ENCODE data around the gene JMJD8.

JMJD8 gene

DNA sequence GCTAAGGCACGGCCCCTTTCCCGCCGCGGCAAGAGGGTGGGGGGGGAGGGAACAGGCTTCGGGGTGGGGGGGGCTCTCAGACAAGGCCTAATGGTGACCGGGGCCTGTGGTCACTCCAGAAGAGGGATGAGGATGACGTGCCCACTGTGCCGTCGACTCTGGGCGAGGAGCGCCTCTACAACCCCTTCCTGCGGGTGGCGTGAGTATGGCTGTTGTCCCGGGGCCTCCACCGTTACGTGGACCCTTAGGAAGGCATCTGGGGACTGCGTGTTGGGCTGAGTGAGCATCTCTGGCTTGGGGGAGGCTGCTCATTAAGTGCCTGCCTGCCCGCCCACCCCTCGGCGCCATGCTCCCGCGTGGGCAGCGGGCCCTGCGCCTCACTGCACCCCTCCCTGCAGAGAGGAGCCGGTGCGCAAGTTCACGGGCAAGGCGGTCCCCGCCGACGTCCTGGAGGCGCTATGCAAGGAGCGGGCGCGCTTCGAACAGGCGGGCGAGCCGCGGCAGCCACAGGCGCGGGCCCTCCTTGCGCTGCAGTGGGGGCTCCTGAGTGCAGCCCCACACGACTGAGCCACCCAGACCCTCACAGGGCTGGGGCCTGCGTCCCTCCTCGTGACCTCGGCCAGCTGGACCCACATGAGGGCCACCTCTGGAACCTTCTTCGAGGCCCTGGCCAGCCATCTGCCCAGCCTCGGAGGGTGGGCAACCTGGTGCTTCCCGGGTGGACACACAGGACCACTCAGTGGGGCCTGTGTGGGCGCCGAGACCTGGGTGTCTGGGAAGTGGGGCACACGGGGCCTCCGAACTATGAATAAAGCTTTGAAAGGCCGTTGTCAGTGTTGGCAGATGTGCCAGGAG is 45.0 kb upstream of the JMJD8 start:
- no peak overlapping the region; the same call in 1 of the 2 replicates for H3K4me3 ChIP-seq (ENCODE audit: low read depth, low read length)
- TF ChIP-seq, protein P1, sequence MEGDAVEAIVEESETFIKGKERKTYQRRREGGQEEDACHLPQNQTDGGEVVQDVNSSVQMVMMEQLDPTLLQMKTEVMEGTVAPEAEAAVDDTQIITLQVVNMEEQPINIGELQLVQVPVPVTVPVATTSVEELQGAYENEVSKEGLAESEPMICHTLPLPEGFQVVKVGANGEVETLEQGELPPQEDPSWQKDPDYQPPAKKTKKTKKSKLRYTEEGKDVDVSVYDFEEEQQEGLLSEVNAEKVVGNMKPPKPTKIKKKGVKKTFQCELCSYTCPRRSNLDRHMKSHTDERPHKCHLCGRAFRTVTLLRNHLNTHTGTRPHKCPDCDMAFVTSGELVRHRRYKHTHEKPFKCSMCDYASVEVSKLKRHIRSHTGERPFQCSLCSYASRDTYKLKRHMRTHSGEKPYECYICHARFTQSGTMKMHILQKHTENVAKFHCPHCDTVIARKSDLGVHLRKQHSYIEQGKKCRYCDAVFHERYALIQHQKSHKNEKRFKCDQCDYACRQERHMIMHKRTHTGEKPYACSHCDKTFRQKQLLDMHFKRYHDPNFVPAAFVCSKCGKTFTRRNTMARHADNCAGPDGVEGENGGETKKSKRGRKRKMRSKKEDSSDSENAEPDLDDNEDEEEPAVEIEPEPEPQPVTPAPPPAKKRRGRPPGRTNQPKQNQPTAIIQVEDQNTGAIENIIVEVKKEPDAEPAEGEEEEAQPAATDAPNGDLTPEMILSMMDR (IDR thresholded peaks at IDR 0.05; ENCODE audit: low read depth, low read length), result no peak

DNA sequence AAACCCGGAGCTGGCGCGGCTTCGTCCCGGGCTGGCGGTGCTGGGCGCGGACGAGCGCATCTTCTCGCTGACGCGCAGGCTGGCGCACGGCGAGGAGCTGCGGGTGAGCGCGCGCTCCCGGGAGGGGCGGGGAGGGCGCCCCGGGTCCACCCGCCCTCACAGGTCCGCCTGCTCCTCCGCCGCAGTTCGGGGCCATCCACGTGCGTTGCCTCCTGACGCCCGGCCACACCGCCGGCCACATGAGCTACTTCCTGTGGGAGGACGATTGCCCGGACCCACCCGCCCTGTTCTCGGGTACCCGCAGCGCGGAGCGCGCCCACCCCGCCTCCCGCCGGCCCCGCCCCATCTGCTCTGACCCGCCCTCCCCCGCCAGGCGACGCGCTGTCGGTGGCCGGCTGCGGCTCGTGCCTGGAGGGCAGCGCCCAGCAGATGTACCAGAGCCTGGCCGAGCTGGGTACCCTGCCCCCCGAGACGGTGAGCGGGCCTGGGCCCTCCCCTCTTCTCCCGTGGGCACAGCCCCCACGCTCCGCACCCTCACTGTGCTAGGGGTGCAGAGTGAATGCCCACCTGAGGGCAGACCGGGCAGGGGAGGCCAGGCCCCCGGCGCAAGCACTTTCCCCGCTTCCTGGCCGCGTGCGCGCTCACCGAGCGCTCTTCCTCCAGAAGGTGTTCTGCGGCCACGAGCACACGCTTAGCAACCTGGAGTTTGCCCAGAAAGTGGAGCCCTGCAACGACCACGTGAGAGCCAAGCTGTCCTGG is 44.2 kb upstream of the JMJD8 start:
- peak overlapping the region; percentile 67 for H3K4me3 ChIP-seq (ENCODE audit: low read depth, low read length)
- TF ChIP-seq, protein P1 (IDR thresholded peaks at IDR 0.05; ENCODE audit: low read depth, low read length), result no peak

- TF ChIP-seq, protein P1 (IDR thresholded peaks at IDR 0.05; ENCODE audit: low read depth, low read length), result no peak
These were observed 43.3 kb upstream of the JMJD8 start for GRCh38 chr16:727291-727977.

DNA sequence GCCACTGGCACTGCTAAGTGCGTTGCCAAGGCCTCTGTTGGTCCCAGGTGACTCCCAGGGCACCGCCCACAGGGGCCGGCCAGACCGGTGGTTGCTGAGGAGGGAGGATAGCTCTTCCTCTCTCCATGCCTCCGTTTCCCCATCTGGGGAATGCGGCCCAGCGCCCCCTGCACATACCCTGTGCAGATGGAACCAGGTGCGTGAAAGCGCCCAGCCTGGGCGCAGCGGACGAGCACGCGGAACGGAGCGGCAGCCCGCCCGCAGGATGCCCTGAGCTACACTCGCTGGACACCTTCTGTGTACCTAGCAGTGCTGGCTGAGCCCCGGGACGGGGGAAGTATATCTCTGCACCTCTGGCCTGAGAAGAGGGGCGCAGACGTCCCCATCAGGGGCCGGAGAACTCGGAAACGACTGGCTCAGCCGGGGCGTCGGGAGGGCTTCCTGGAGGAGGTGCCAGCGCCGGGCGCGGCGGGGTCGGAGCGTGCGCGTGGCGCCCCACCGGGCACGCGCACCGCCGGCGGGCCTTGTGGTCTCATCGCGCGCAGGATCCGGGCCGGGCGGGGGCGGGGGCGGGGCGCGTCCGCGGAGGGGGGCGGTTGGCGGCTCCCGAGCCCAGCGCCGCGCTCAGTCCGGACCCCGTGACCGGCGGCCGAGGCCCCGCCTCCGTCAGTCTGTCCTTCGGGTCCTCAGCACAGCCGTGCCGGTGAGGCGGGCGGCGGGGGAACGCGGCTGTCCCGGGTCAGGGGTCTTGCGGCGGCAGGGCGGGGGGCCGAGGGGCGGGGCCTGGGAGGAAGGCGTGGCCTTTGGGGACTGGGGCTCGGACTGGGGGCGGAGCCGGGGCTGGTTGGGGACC is 42.5 kb upstream of the JMJD8 start, which contains the start of the genes CCDC78 and HAGHL:
Gene CCDC78 (minus strand): TSS at position 6 of the 853 bp plus-strand sequence. CDS start 76 bp downstream, outside the sequence.
Gene HAGHL (plus strand): TSS at position 669 of the 853 bp plus-strand sequence. CDS start 404 bp downstream, outside the sequence.
- TF ChIP-seq, protein P1 (IDR thresholded peaks at IDR 0.05; ENCODE audit: low read depth, low read length), result no peak
- peak within 1 kb of the TSS; percentile 67 for H3K4me3 ChIP-seq (ENCODE audit: low read depth, low read length)

More at GRCh38 chr16:727291-727977, 43.3 kb upstream of the JMJD8 start:
- H3K4me3 ChIP-seq (ENCODE audit: low read depth, low read length), result peak overlapping the region; percentile 67

GRCh38 chr16:726188-726437 is 42.0 kb upstream of the JMJD8 start:
- no peak overlapping the region for H3K4me3 ChIP-seq (ENCODE audit: low read depth, low read length)
- TF ChIP-seq, protein P1 (IDR thresholded peaks at IDR 0.05; ENCODE audit: low read depth, low read length), result no peak

- TF ChIP-seq, protein P1 (IDR thresholded peaks at IDR 0.05; ENCODE audit: low read depth, low read length), result no peak
- H3K4me3 ChIP-seq (ENCODE audit: low read depth, low read length), result no peak overlapping the region
These were observed 41.5 kb upstream of the JMJD8 start for GRCh38 chr16:725463-726187.
